MV-4-11 (cell line): ENCODE measurements around the gene TAF3.
A peak's percentile ranks its signal among the peaks of the same experiment; 100 is the strongest.
"Not testable (repeated sequence)": the region's sequence is repeated elsewhere in the genome, so short reads cannot be mapped to it uniquely, and the experiment has no call there.

Experiments used
- DNase-seq: peaks from one replicate; lab custom pipeline; 2025; lab: John Stamatoyannopoulos, UW

TAF3 gene

DNA sequence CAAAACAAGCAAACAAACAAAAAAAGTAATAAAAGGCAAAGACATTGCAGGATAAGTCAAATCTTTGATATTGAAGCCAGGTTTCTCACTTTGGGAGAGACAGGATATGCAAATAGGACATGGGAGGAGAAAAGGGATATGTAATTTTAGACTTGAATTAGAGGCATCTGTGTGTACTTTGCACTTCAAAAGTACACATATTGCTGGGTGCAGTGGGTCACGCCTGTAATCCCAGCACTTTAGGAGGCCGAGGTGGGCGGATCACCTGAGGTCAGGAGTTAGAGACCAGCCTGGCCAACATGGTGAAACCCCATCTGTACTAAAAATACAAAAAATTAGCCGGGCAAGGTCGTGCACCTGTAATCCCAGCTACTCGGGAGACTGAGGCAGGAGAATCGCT, 6.6 kb upstream of the TAF3 start:
- not testable (repeated sequence) for DNase-seq

DNA sequence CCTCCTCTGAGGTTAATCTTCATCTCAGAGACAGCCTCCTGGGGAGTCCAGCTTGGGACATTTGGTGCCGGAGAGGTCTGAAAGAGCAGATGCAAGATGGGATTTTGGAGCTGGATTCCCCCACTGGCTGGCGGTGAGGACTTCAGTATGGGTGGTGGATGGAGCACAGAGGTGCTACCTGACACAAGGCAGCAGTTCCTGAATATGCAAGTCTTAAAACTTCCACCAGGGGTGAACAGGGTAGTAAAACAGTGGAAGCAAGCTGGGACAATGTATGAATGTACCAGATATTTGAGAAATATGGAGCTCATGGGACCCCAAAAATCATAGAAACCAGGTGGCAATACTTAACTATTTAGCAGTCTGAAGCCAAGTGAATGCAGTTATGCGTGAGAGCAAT, 4.8 kb upstream of the TAF3 start:
- DNase-seq, result no peak

DNA sequence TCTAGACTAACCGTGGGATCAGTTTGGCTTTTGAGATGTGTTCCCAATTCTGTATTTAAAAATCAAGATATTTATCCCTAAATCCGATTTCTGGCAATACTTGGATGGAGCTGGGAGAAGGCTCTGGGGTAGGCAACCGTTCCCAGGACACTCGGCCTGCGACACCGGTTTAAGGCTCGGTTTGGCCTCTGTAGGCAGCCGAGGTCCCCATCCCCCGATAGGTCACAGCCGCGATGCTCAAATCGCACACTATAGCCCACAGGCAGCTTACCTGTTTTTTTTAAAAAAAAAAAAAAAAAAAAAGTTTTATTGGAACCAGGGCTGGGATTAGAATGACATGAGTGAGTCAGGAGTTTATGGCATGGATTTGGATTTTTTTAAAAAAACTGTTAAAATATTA, 729 bp upstream of the TAF3 start:
- no peak for DNase-seq

DNA sequence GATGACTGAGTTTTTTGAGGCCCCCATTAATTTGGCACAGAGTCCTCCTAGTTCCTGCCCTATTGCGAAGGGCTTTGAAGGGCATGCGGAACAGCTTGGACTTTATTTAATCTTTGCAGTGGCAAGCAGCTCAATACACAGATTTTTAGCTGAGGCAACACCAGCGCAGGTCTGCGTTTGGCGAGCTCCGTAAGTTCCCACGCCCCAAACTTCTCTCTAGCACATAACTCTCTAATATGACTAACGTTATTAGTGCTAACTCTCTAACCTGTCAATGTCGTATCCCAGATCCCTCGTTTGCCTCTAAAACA, 366 bp upstream of the TAF3 start:
- DNase-seq, result no peak

DNA sequence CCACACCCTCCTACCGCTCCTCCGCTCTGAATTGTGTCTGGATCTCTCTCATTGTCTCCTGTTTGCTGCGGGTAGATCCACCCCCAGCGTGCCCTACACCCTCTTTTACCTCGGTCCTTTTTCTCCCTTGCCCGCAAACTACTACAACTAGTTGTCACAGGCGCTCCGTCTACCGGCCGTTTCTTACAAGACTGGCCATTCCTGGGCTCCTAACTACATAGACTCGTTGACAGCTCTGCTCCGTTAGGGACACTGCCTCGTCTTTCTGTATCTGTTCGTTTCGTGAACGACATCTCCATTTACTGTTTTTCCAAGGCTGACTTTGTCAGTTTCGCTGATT, 786 bp downstream of the TAF3 start:
- DNase-seq, result peak; percentile 54

DNA sequence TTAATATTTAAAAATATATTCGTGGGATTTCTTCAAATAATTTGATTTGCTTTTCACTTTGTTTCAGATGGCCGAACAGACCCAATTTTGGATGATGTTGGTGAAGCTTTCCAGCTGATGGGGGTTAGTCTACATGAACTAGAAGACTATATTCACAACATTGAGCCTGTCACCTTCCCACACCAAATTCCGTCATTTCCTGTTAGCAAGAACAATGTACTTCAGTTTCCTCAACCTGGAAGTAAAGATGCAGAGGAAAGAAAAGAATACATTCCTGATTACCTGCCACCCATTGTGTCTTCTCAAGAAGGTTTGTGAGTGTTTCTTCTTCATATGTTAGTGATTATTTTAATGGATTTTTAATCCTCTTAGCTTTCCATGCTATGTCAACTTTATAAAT, 5.9 kb downstream of the TAF3 start:
- no peak for DNase-seq

DNA sequence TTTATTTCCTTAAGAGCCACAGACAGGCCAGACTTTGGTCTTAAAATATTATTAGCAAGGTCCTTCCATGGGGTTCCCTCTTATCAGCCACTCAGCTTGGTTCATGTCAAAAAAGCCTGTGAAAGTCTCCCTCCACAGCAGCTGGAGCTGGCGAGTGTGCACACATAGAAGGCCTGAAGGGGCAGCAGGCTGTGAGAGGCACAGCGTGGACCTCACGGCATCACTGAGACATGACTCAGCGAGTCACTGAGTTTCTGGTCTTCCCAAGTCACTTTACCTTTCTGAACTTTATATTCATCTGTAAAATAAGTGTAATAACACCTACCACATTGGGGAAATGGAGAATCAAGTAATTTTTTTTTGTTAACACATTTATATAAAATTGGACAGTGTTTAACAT, 8.7 kb downstream of the TAF3 start:
- peak; percentile 15 for DNase-seq

DNA sequence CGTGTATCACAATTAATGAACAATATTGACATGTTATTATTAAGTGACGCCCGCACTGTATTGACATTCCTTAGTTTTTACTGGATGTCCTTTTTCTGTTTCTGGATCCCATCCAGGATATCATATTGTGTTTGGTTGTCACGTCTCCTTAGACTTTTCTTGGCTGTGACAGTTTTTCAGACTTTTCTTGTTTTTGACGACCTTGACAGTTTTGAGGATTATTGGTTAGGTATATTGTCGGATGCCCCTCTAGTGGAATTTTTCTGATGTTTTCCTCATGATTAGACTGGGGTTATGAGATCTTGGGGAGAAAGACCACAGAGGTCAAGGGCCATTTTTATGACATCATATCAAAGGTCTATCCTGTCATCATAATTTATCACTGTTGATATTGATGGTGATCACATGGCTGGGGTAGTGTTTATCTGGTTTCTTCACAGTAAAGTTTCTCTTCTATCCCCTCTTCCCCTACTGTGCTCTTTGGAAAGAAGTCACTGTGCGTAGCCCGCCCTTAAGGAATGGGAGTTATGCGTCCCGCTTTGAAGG, 11.1 kb downstream of the TAF3 start:
- no peak for DNase-seq

DNA sequence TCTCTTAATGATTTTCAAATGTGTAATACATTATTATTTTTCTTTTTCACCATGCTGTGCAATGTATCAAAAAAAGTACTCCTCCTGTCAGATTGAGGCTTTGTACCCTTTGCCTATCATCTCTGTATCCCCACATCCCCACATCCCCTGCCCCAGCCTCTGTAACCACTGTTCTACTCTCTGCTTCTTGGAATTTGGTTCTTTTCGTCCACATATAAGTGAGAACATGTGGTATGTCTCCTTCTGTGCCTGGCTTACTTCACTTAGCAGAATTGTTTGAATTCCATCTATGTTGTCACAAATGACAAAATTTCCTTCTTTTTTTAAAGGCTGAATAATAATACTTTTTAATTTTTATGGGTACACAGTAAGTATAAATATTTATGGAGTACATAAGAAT, 13.8 kb downstream of the TAF3 start:
- DNase-seq, result no peak

DNA sequence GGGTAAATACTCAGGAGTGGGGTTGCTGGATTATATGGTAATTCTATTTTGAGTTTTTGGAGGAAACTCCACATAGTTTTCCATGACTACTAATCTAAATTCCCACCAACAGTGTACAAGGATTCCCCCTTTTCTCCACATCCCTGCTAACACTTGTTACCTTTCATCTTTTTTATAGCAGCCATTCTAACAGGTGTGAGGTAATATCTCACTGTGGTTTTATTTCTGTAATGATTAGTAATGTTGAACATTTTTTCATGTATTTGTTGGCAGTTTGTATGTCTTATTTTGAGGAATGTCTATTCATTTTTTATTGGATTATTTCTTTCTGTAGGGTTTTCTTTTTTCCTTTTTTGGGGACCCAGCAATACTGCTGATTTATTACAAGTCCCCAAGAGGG, 14.9 kb downstream of the TAF3 start:
- no peak for DNase-seq

DNA sequence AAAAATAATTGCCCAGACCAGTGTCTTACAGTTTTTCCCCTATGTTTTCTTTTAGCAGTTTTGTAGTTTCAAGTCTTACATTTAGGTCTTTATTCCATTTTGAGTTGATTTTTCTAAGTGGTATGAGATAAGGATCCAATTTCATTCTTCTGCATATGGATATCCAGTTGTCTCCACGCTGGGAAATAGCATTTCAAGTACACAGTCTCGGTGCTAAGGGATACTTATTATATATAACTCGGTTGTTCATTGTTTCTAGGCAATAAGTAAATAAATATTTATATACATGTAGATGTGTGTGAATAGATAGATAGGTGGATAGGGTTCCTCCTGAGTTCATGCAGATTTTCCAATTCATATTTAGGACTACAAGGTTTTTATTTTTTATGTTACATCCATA, 16.0 kb downstream of the TAF3 start:
- no peak for DNase-seq

DNA sequence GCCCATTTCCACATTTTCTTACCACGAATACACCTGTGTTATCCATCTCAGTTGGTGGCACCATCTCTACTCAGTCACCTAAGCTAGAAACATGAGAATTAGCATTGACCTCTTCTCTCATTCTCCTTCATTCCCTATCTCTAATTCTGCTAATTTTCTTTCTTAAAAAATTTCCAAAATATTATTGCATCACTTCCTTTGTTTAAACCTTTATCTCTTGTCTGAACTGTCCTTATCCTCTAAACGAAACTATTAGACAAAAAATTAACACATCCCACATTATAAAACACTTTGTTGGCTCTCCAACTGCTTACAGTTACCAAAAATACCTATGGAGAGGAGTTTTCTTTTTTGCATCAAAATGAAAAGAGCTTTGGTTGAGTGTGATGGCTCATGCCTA, 18.3 kb downstream of the TAF3 start:
- no peak for DNase-seq

DNA sequence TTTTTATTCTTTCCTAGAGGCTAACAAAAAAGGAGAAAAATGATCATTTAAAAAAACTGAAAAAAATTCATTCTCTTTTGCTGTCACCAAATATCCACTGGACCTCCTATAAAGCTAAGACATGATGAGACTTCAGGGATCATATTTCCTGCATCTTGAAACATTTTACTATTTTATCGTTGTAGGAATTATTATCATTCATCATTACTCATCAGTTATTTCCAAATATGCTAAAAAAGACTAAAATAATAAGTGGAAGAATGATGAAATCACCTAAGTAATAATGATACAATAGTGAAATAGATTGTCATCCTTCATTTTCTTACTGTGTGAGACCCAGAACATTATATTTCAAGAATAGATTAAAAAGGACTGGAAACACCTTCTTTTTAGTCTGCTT, 28.3 kb downstream of the TAF3 start:
- no peak for DNase-seq

DNA sequence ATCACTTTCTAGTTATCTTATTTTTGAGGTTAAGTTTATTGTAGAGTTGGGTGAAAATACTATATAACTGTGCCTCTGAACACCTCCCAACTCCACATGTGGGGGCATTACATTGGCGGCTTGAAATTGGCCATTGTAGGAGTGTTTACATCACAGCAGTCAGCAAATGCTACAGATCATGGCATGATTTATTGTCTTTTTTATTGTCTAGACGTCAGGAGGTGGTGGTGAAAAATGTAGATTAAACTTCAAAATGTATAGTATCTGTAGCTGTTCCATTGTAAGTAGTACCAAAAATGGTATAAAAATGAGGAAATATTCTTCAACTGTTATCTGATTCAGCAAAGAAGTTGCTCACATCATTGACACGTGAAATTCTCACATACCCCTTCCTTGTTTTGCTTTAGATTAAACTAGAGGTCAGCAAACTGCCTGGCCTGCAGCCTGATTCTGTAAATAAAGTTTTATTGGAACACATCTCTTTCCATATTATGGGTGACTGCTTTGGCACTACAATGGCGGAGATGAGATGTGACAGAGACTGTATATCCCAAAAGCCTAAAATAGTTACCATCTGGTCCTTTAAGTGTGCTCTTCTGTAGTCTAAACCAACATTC, 35.0 kb downstream of the TAF3 start:
- DNase-seq, result no peak

DNA sequence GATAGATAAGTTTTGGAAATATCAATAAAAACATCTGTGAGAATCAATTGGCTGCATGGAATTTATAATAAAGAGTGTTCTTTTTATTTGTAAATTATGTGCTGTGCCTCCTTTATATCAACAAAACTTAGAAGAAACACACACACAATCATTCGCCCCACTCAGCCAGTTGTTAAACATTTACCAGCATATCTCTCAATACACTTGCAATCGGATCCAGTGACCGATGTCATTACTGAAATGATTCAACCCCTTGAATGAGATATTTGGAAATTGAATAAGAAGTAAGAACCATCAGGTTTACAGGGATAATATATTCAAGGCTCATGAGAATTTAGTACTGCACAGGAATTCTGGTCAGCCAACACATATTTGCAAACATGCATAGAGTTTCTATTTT, 35.6 kb downstream of the TAF3 start:
- DNase-seq, result no peak

DNA sequence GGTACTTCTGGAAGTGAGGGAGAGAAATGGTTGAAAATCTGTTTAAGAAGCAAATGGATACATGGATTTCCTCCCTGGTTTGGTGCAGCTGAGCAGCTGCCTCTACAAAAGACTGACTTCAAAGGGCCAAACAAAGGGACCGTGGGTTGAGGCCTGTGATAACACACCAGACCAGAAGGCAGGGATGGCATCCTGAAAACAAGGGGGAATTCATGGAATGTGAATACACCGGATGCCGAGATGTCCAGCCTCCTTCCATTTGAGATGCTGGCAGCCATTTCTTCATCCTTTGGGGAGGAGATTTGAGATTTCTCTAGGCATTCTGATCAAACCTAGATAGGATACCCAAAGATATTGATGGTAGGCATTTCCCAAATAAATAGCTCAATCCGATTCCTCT, 36.9 kb downstream of the TAF3 start:
- no peak for DNase-seq

DNA sequence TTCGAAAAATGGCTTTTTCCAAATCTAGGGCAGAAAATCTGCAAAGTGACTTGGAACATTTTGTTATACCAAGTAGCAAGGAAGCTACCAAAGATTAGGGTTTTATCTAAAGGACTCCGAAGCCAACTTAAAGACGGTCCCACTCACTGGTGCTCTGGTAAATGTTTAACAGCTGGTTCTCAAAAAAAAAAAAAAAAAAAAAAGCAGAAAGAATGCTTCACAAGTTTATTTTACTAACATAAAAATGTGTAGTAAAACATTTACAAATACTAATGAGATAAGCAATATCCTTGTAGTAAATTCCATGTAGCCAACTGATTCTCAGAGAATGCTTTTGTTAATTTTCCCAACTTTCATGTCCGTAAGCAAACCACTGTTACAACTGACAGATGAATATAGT, 38.4 kb downstream of the TAF3 start:
- no peak for DNase-seq

DNA sequence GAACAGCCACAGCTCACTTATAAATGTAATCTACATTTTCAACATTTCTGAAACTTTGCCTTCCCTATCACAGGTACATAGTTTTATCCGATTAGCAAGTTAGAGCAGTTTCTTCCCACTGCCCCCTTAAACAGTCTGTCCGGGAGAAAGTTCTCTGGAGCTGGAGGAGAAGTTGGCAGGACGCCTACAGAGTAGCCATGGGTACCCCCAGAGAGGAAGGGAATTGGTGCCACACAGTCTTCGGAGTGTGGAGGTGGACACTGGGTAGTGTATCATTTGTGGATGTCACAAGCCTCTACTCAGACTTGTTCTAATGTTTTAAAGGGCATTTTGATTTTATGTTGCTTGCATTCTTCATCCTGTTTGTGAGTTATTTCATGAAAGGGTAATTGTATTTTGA, 39.0 kb downstream of the TAF3 start:
- no peak for DNase-seq

DNA sequence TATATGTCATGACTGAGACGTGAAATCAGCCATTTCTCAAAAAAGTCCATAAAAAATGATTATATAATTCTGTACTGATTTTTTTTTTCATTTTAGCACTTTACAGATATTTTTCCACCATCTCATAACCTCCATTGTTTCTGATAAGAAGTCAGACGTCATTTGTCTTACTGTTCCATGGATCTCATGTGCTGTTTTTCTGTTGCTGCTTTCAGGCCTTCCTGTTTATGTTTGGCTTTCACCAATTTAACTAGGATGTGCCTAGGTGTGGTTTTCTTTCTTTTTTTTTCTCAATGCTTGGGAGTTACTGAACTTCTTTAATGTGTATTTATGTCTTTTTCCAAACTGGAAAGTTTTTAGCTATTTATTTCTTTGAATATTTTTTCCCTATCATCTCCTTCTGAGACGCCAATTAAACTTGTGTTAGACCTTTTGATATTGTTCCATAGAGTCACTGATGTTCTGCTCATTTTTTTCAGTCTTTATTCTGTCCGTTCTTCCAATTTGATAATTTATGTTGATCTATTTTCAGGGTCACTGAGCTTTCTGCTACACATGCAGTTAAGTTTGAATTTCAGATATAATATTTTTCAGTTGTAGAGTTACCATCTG, 43.3 kb downstream of the TAF3 start:
- DNase-seq, result no peak

DNA sequence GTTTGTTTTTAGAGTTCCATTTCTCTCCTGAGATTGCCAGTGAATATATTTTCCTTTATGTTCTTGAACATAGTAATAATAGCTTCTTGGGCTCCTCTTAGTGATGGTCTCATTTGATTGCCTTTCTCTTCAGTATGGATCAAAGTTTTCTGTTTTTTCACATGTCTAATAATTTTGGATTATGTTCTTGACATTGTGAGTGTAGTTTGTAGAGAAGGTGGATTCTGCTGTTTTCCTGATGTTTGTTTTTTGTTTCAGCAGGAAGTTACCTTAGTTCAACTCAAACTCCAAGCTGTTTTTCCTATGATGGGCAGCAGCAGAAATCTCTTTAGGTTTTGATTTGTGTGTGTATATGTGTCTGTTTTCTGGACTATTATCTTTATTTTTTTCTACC, 43.8 kb downstream of the TAF3 start:
- DNase-seq, result no peak

DNA sequence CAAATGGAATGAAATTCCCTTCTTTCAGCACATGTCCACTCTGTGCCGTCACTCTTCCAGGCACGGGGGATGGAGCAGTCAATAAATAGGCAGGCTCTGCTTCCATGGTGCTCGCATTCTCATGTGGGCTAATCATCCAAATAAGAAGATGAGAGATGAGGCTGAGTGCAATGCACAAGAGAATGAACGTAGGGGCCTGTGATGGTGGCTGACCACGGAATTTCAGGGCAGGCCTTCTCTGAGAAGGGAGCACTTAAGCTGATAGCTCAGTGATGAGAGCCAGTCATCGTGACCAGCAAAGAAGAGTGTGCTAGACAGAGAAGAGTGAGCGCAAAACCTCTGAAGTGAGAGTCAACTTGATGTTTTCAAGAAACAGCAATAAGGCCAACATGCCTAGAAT, 47.9 kb downstream of the TAF3 start:
- no peak for DNase-seq

DNA sequence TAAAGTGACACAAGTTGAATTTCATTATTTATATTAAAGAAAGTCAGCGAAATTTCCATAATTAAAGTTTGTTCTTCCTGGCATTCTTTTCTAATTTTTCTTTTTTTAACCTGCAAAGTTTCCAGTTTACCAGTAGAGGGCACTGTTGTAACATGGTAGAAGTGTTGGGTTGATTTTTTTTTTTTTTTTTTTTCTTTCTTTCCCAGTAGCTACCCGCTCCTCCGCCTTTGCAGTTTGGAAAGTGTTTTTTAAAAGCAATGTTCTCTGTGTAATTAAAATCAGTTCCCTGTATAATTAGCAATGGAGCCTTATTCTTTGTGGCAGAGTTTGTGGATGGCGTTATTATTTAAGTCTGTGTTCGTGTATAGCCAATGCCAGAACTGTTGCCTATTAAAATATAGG, 53.7 kb downstream of the TAF3 start:
- no peak for DNase-seq

DNA sequence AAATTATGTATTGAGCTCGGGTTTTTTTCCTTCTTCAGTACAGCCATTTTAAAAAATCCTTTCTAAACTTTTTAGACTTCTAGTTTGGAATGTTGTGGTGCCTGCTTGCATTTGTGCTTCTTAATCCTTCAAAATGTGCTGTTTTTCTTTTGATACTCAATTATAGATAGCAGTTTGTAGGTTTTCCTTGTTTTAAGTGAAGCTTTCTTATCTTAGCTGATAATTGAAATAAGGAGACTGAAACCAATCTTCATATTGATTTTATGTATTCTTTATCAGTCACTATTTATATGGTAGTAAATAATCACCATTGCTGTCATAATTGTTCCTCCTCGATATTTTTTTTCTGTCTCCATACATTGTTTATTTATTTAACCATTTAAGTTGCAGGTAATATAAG, 56.6 kb downstream of the TAF3 start:
- no peak for DNase-seq

DNA sequence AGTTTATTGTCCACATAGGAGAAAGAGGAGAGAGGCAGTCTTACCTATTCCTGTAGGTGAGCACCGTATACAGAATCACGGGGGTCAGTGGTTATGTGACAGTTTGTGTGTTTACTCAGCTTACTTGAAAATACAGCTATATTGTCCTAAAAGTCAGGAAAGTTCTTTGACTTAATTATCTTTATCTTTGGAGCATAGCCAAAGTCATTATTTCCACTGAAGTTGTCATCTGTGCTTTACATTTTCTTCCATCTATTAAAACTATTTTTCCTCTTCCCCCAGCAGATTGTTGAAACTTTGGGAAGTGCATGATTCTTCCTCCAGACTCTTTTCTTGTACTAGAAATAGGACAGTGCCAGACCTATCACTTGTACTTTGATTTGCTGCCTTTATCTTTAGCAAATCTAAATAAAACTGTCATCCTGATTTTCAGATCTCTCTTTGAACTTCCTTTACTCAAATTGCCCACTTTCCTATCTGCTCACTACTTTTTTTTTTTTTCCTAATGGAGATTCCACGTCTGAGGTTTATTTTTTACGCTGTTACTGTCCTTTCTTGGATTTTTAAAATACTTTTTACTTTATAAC, 58.3 kb downstream of the TAF3 start:
- no peak for DNase-seq
